Measurements from ENCODE around the gene TMTC4.

DNA sequence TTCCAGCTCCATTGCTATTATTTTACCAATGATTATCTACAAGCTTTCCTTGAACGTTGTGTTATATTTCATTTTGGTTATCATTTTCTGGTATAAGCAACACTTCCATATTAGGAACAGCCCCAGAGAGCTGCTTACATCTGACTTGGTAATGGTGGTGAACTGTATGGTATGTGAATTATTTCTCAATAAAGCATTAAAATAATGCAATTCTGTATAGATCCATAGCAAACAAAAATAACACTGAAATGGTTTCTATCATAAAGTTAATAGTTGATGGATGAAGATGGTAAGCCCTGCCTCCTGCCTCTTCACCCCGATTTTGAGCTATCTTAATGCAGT, 113.5 kb downstream of the TMTC4 start:
- TF ChIP-seq, protein P1, sequence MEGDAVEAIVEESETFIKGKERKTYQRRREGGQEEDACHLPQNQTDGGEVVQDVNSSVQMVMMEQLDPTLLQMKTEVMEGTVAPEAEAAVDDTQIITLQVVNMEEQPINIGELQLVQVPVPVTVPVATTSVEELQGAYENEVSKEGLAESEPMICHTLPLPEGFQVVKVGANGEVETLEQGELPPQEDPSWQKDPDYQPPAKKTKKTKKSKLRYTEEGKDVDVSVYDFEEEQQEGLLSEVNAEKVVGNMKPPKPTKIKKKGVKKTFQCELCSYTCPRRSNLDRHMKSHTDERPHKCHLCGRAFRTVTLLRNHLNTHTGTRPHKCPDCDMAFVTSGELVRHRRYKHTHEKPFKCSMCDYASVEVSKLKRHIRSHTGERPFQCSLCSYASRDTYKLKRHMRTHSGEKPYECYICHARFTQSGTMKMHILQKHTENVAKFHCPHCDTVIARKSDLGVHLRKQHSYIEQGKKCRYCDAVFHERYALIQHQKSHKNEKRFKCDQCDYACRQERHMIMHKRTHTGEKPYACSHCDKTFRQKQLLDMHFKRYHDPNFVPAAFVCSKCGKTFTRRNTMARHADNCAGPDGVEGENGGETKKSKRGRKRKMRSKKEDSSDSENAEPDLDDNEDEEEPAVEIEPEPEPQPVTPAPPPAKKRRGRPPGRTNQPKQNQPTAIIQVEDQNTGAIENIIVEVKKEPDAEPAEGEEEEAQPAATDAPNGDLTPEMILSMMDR (IDR thresholded peaks at IDR 0.05), result no peak
- no peak for TF ChIP-seq POLR2AphosphoS5 (IDR thresholded peaks at IDR 0.05; ENCODE audit: insufficient read depth in 1 of 2, low read depth in 1 of 2)
- no peak for TF ChIP-seq POLR2A (IDR thresholded peaks at IDR 0.05)

All from vagina (tissue), 2 donors.